ENCODE measurements around the gene ANP32D. TPM values are rescaled to one million over a fixed set of nuclear protein-coding genes. Genes with fewer than 3 reads are reported as not detected.
"Not testable (repeated sequence)": the region's sequence is repeated elsewhere in the genome, so short reads cannot be mapped to it uniquely, and the experiment has no call there.

The ANP32D gene
- not detected for total RNA-seq

GRCh38 chr12:48472259-48472658, at the start of gene ANP32D:
TSS of gene ANP32D (plus strand) at chr12:48472559. CDS start at chr12:48472665, 106 bp downstream.
- ATAC-seq, result no peak

DNA sequence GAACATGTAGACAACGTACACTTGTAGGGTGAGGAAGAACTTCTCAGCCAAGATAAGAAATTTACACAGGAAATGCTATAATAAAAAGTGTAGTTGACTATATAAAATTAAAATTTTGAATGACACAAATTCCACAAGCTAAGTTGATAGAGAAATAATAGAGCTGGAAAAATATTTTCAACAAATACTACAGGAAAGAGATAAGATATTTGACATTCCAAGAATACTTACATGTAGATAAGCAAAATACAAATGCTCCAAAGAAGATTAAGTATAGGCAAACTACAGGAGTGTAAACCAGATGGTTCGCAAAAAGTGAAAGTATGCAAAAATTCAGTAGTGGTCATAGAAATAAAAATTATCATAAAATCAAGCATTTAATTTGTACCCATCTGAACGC, 49.2 kb upstream of the ANP32D start:
- ATAC-seq, result no peak

DNA sequence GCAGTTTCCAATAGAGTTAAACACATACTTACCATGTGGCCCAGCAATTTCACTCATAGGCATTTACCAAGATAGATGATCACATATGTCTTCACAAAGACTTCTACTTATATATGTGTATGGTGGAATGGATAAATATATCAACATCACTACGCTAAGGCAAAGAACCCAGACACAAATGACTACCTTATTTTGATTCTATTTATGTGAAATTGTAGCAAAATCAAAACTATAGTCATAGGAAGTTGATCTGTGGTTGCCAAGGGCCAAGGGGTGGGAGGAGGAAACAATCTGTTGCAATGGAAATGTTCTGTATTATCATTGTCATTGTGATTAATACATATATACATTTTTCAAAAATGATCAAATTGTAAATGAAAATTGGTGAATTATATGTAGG, 47.7 kb upstream of the ANP32D start:
- no peak for ATAC-seq

- ATAC-seq, result not testable (repeated sequence)
Observed at GRCh38 chr12:48434016-48434415, 38.3 kb upstream of the ANP32D start.

DNA sequence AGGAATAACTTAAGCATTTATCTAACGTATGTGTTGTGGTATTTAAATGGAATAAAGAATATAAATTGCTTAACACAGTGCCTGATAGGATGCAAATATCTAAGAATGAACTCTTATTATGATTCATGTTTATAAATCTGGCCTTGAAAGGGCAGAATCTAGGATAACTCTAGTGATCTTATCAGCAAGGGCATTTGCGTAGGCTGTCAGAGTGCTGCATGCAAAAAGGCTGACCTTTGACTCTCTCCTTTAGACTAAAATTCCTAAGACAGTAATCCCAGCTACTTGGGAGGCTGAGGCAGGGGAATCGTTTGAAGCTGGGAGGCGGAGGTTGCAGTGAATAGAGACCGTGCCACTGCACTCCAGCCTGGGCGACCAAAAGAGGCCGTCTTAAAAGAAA, 31.3 kb upstream of the ANP32D start:
- no peak for ATAC-seq

DNA sequence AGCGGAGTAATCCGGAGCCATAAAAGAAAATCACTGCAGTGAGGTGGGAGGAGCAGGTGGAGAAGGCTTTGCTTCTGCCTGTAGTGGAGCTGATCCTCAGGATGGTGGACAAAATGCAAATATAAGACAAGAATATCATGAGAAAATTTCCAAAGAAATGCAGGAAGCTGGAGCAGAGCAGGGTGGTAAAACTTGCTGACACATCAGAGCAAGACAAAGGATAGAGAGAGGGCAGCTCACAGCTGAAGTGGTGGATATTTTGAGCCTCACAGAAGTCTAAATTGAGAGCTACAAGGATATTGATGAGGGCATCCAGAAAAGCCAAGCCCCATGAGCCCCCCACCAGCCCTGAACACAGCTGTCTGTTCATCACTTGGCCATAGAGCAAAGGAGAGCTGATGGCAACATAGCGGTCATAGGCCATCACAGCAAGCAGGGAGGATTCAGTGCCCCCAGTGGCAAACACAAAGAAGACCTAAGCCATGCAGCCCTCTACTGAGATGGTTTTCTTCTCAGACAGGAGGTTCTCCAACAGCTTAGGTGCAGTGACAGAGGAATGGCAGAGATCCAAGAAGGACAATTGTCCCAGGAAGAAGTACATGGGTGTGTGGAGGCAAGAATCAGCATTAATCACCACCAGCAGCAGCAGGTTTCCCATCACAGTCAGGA, 30.0 kb upstream of the ANP32D start:
- no peak for ATAC-seq

DNA sequence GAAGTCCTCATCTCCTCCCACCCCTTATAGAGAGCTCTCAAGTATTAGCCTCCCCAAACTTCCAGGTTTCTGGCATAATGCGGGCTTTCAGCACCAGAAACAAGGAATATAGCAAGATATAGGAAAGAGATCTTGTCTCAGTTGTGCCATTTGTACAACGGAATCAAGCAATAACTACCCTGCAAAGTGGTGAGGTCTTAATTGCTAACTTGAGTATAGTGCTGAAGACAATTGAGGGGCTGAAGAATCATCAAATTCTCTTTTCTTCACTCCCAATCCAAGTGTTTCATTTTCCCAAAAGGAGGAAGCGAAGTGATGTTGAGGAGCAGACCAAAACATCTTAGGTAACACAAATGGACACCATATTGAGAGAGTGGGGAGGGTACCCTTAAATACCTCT, 26.8 kb upstream of the ANP32D start:
- no peak for ATAC-seq

- no peak for ATAC-seq
Observed at GRCh38 chr12:48446161-48446776, 26.1 kb upstream of the ANP32D start.

DNA sequence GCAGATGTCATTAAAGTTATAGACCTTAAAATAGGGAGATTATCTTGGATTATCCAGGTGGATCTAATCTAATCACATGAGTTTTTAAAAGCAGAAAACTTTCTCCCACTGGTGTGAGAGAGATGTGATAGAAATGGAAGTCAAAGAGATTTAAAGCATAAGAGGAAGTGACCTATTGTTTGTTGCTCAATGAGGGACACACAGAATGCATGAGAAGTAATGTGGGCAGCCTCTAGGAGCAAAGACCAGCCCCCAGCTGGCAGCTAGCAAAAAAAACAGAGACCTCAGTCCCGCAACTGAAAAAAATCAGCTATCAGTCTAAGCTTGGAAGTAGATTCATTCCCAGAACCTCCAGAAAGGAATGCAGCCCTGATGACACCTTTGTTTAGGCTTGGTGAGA, 24.6 kb upstream of the ANP32D start:
- no peak for ATAC-seq

DNA sequence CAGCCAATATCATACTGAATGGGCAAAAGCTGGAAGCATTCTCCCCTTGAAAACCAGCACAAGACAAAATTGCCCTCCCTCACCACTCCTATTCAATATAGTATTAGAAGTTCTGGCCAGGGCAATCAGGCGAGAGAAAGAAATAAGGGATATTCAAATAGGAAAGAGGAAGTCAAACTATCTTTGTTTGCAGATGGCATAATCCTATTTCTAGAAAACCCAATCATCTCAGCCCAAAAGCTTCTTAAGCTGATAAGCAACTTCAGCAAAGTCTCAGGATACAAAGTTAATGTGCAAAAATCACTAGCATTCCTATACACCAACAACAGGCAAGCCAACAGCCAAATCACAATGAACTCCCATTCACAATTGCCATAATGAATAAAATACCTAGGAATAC, 21.0 kb upstream of the ANP32D start:
- ATAC-seq, result no peak

- not testable (repeated sequence) for ATAC-seq
Observed at GRCh38 chr12:48452961-48453360, 19.4 kb upstream of the ANP32D start.

DNA sequence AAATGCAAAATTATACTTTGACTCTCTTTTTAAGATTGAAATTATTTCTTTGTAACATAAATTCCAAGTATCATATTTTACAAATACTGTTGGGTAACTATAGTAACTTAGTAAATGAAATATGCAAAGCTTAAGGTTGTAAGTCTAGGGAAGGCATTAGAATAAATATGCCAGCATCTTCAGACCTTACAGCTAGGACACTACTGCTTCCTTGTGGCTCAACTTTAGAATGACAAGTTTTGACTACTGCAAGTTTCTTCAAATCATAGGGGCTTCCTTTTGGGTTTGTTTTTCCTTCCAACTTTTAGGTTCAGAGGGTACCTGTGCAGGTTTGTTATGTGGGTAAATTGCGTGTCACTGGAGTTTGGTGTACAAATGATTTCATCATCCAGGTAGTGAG, 17.7 kb upstream of the ANP32D start:
- ATAC-seq, result peak; percentile 37

- no peak for ATAC-seq
Observed at GRCh38 chr12:48455116-48455515, 17.2 kb upstream of the ANP32D start.

GRCh38 chr12:48459259-48459658, 13.1 kb upstream of the ANP32D start:
- ATAC-seq, result no peak

- ATAC-seq, result not testable (repeated sequence)
Observed at GRCh38 chr12:48469027-48469426, 3.3 kb upstream of the ANP32D start.

DNA sequence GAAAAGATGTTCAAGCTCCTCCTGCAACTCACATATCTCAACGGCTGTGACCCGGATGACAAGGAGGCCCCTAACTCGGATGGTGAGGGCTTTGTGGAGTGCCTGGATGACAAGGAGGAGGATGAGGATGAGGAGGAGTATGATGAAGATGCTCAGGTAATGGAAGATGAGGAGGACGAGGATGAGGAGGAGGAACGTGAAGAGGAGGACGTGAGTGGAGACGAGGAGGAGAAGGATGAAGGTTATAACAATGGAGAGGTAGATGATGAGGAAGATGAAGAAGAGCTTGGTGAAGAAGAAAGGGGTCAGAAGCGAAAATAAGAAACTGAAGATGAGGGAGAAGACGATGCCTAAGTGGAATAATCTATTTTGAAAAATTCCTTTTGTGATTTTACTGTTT, 702 bp downstream of the ANP32D start:
- no peak for ATAC-seq

- not testable (repeated sequence) for ATAC-seq
Observed at GRCh38 chr12:48474497-48474896, 2.1 kb downstream of the ANP32D start.

DNA sequence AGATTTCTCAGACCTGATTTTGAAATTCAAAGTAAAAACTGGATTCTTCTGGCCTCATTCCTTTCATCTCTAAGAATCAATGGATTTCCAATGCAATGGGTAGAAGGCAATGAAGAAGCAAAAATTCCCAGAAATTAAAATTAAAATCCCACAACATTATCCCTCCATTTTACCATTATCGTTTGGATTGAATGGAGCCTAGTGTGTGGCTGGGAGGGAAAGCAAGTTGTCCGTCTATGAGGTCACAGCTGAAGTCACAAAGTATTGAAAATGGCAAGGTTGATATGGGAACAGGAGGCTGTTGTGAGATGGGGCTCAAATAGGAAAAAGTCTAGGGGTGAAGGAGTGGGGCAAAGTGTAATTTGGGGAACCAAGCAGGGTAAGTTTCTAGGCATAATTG, 9.8 kb downstream of the ANP32D start, which contains the start of gene C12orf54:
C12orf54 (plus strand) TSS at position 301 of the 400 bp plus-strand sequence. CDS start 799 bp downstream, outside the sequence.
- no peak for ATAC-seq

GRCh38 chr12:48482930-48483329, 10.6 kb downstream of the ANP32D start:
- ATAC-seq, result no peak

GRCh38 chr12:48486261-48486660, 13.9 kb downstream of the ANP32D start:
- peak; percentile 86 for ATAC-seq

DNA sequence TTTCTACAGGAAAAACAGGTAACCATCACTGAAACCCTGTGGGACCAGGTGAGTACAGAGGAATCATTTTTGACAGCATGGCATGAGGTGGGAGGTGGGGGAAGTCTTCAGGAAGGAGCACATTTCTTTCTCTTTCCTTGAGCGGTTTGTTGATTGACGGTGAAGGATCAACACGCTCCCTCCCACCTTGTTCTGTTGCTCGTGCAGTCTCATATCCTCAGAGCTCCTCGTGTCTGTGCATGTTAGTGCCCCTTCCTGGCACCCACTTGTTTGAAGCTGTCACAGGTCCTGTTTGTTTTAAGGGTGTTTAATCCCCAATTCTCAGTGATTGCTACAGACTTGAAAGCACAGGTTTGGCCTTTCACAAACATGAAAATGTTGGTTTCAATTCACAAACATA, 14.3 kb downstream of the ANP32D start:
- peak; percentile 85 for ATAC-seq

DNA sequence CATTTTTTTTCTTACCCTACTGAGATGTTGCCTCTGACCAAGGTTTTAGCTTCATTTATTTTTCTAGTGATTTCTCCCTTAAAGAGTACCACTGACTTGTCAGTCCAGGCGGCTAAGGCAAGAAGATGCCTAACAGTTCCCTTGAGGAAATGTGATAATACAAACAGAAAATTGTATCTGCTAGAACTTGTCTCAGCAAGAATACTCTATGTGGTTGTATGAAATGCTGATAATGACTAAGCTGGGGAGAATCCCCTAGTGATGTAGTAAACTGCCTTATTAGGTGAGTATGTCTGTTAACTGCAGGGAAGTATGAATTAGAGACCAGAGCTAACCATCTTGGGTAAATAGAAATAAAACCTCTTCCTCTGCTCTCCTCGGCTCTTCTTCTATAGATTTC, 16.7 kb downstream of the ANP32D start:
- ATAC-seq, result peak; percentile 89

DNA sequence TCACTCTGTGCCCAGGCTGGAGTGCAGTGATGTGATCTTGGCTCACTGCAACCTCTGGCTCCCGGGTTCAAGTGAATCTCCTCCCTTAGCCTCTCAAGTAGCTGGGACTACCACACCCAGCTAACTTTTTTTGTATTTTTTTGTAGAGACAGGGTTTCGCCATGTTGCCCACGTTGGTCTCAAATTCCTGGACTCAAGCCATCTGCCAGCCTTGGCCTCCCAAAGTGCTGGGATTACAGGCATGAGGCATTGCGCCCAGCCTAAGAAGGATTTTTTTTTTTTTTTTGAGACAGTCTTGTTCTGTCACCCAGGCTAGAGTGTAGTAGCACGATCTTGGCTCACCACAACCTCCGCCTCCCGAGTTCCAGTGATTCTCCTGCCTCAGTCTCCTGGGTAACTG, 17.1 kb downstream of the ANP32D start:
- peak; percentile 12 for ATAC-seq

DNA sequence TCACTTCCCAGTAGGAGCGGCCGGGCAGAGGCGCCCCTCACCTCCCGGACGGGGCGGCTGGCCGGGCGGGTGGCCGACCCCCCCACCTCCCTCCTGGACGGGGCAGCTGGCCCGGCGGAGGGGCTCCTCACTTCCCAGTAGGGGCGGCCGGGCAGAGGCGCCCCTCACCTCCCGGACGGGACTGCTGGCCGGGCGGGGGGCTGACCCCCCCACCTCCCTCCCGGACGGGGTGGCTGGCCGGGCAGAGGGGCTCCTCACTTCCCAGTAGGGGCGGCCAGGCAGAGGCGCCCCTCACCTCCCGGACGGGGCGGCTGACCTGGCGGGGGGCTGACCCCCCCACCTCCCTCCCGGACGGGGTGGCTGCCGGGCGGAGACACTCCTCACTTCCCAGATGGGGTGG, 27.9 kb downstream of the ANP32D start:
- ATAC-seq, result not testable (repeated sequence)
